ENCODE results near the gene PARP11. TPM values are rescaled to one million over a fixed set of nuclear protein-coding genes. Genes with fewer than 3 reads are reported as not detected.

PARP11 gene
- total RNA-seq, 1 experiment from 2014 or later: 13.4 TPM

DNA sequence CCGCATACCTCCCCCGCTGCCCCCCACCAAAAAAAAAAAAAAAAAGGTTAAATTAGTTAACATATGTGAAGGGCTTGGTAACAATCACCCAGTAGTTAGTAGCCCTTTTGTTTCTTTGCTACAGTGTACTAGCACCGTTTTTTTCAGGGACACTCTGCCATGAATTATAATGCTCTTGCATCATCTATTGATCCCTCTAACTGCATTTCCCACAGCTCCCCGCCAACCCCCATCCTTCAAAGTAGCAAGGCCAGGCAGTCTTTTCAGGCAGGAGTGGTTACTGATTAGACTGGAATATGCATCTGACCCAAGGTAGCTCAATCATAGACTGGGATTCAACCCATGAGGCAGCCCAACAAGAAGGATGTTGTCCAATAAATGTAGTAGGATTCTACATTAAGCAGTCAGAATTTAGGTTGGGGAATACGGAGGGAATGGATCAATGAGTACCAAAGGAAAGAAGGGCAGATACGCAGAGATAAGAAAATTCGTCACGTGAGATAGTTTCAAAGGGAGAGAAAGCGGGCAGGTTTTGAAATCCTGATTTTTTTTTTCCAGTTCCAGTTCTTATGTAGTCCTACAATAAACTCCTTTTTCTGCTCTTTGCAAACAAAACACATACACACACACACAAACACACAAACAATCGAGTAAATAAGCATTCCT lies 80.4 kb downstream of the PARP11 start:
- no peak for DNase-seq
- Histone ChIP-seq H3K4me1 (no peaks in the 10 kb centered on the region; the same call in 1 of the 2 replicates), H3K36me3 (no peaks in the 10 kb centered on the region), H3K27me3 (no peaks in the 10 kb centered on the region), H3K27ac (no peak overlapping the region), H3K4me3 (no peak overlapping the region), H3K9me3 (replicated peaks) (no peaks in the 10 kb centered on the region)

DNA sequence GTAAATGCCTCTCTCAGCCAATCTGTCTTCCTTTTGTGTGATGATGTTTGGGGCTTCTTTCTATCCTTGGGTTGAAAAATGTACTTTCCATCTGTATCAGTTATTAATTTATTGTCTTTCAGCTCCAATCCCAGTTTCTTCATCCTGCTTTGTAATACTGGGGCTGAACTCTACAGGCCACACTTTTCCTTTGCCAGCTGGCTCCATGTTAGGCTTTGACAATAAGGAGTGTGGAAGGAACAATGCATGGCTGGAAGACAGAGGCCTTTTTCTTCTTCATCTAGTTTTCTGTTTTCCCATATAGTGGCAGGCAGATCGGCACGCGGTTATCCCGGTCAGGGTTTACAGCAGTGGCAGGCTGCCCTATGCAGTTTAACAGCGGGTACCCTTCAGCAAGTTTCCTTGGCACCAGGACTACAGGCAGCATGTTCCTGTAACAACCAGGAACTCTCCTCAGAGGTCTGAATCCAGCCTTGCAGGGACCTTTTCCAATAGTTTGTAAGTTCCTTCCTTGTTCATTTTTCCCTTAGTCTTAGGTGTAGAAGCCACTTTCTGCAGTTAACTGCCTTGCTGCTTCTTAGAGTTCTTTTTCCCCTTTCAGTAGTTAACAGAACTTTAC lies 81.8 kb downstream of the PARP11 start:
- Histone ChIP-seq H3K27me3 (no peaks in the 10 kb centered on the region), H3K36me3 (no peaks in the 10 kb centered on the region), H3K27ac (no peak overlapping the region), H3K4me3 (no peak overlapping the region), H3K4me1 (no peaks in the 10 kb centered on the region), H3K9me3 (replicated peaks) (no peaks in the 10 kb centered on the region)
- no peak for DNase-seq

DNA sequence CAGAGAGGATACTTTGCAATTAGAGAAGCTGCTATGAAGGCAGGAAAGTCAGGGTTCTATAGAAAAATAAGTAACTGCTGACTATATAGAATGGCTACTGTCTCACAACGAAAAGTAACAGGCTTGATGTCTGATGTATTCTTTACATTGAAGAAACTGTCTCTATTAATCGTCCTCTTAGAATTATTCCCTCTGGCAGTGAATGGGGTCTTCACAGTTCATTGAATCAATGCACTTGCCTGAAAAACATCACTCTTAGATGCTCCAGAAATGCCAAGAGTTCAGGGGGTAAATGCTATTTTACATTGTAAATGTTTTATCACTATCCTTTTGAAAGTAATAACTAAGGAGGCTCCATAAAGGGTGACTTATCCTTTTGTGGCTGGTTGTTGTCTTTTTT lies 82.6 kb downstream of the PARP11 start:
- Histone ChIP-seq H3K9me3 (replicated peaks) (no peaks in the 10 kb centered on the region), H3K27me3 (no peaks in the 10 kb centered on the region)
- DNase-seq: no peak

DNA sequence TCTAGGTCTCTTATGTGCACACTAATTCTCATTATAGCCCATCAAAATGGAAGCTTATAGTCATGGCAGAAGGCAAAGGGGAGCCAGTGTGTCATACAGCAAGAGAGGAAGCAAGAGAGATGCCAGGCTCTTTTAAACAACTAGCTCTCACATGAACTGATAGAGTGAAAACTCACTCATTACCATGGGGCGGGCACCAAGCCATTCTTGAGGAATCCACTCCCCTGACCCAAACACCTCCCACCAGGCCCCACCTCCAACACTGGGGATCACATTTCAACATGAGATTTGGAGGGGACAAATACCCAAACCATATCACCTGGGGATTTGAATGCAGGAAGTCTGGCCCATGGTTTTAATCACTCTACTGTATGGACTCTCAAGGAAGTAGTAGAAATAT lies 83.4 kb downstream of the PARP11 start:
- DNase-seq: no peak
- Histone ChIP-seq H3K4me3 (no peak overlapping the region), H3K4me1 (no peaks in the 10 kb centered on the region), H3K27me3 (no peaks in the 10 kb centered on the region), H3K27ac (no peak overlapping the region), H3K9me3 (replicated peaks) (no peaks in the 10 kb centered on the region), H3K36me3 (no peaks in the 10 kb centered on the region)

More for the DNA sequence above, 82.6 kb downstream of the PARP11 start:
- Histone ChIP-seq H3K36me3 (no peaks in the 10 kb centered on the region), H3K27ac (no peak overlapping the region), H3K4me1 (no peaks in the 10 kb centered on the region), H3K4me3 (no peak overlapping the region)

DNA sequence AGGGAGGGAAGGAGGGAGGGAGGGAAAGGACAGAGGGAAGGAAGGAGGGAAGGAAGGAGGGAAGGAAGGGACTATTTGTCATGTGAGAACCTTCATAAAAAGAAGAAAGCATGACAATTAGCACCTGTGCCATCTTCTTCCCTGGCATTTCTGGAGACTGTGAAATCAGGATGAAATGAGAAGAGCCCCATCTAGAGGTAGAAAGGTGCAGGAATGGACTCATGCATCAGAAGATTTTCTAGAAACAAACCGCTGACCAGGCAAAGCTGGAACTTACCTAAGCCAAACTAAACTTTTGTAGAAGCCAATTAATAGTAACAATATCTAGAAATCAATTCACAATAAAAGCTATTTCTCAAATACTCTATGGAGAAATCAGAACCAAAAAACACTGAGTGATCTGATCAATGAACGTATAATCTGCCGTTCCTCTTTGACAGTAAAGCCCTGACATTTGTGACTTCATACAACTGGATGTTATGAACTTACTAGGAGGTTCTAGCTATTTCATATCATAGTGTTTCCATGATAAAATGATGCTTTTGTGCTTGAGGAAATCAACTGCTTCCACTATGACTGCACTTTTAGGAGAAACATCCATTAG lies 95.9 kb downstream of the PARP11 start:
- no peaks in the 10 kb centered on the region for H3K9me3 ChIP-seq (replicated peaks)

DNA sequence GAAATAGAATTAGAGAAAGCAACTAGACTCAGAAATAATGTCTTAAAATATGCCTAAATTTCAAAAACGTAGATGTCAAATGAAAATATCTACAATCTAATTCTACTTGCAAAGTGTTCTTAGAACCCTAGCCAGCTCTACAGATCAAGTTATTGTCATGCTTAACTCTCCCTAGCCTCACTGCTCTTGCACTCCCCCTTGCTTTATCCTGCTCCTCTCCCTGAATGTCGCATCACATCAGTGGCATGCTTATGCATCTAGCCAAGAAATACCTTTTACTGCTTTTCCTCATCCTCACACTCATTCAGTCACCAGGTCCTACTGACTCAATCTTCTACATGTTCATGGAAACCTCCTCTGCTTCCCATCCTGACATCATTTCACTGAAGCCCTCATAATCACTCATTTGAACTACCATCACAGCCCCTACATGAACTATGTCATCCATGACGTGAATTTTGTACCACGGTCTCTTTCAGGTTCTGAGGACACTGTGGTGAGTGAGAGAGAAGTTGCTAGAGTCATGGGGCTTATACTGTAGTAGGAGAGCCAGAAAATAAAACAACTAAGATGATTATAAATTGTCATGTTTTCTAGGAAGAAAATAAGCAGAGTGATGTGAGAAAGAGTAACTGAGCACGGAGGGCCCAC lies 97.7 kb downstream of the PARP11 start:
- no peaks in the 10 kb centered on the region for H3K9me3 ChIP-seq (replicated peaks)
- no peaks in the 10 kb centered on the region for H3K36me3 ChIP-seq
- H3K27me3 ChIP-seq: no peaks in the 10 kb centered on the region
- no peak overlapping the region for H3K27ac ChIP-seq
- no peak for DNase-seq
- H3K4me1 ChIP-seq: peaks cover 6% of the 10 kb centered on the region
- H3K4me3 ChIP-seq: no peak overlapping the region

More for the DNA sequence above, 95.9 kb downstream of the PARP11 start:
- no peaks in the 10 kb centered on the region for H3K27me3 ChIP-seq
- no peak overlapping the region for H3K27ac ChIP-seq
- H3K4me3 ChIP-seq: no peak overlapping the region
- H3K4me1 ChIP-seq: peaks cover 3% of the 10 kb centered on the region
- no peaks in the 10 kb centered on the region for H3K36me3 ChIP-seq
- peak; percentile 19 to 72 for DNase-seq

DNA sequence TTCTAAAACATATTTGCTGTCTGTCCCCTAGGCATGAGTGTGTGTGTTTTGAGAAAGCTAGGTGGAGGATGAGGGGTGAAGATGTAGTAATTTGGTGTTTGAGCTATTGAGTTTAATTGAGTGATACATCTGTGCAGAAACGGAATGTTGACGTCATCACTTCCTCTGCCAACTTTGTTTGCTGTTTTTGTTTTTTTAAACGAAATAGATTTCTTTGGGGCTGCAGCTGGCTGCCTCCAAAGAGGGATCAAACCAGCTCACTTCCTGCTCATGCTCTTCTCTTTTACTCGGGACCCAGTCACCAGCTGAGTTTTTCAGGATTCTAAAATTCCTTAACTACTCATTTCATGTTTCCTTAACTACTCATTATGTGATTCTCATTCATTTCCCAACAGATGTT lies 100.8 kb downstream of the PARP11 start:
- no peak overlapping the region for H3K4me3 ChIP-seq
- H3K27ac ChIP-seq: no peak overlapping the region
- H3K27me3 ChIP-seq: no peaks in the 10 kb centered on the region
- no peak for DNase-seq
- no peaks in the 10 kb centered on the region for H3K9me3 ChIP-seq (replicated peaks)
- H3K4me1 ChIP-seq: peaks cover 6% of the 10 kb centered on the region
- H3K36me3 ChIP-seq: no peaks in the 10 kb centered on the region

DNA sequence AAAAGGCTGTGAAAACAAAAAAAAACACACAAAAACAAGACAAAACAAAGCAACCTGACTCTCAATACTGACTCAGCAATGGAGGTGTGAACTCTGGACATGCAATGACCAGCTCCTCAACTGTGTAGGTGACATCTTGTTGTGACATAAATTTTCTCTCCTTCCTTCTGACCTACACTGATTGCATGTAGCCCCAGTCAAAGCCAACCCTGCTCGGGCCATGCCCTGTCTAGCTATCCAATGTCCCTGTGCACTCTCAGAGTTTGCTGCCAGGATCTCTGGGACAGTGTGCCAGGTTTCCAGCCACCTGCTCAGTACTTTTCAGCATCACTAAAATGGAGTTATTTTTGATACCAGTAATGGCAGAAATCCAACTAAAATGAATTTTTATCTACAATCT lies 101.3 kb downstream of the PARP11 start:
- Histone ChIP-seq H3K9me3 (replicated peaks) (no peaks in the 10 kb centered on the region), H3K36me3 (no peaks in the 10 kb centered on the region), H3K4me3 (no peak overlapping the region), H3K27me3 (no peaks in the 10 kb centered on the region), H3K27ac (no peak overlapping the region), H3K4me1 (peaks cover 6% of the 10 kb centered on the region)
- DNase-seq: no peak

DNA sequence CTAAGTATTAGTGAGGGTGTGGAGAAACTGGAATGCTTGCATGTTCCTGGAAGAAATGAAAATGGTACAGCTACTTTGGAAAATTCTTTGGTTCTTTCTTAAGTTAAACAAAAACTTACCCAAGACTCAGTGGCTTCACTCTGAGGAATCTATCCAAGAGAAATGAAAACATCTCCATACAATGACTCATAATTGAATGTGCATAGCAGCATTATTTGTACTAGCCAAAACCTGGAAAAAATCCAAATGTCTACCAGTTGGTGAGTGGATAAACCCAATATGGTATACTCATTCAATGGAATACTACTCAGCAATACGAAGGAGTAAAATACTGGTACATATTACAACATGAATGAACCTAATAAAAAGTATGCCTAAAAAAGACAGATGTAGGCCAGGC lies 102.3 kb downstream of the PARP11 start:
- H3K27ac ChIP-seq: no peak overlapping the region
- DNase-seq: no peak
- H3K36me3 ChIP-seq: no peaks in the 10 kb centered on the region
- H3K4me3 ChIP-seq: no peak overlapping the region
- H3K9me3 ChIP-seq (replicated peaks): no peaks in the 10 kb centered on the region
- H3K4me1 ChIP-seq: peaks cover 6% of the 10 kb centered on the region
- H3K27me3 ChIP-seq: no peaks in the 10 kb centered on the region

DNA sequence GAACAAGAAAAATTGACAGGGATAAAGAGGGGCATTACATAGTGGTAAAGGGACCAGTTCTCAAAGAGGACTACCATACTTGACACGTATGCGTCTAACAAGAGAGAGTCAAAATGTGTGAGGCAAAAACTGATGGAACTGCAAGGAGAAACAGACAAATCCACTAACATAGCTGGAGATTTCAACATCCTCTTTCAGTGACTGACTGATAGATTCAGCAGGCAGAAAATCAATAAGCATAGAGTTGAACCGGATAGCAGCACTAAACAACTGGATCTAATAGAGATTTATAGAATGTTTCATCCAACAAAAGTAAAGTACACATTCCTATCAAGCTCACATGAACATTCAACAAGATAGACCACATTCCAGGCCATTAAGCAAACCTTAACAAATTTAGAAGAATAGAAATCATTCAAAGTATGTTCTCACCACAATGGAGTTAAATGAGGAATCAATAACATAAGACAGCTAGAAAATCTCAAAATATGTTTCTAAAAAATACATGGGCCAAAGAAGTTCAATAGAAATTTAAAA lies 104.2 kb downstream of the PARP11 start:
- no peaks in the 10 kb centered on the region for H3K36me3 ChIP-seq
- DNase-seq: no peak

DNA sequence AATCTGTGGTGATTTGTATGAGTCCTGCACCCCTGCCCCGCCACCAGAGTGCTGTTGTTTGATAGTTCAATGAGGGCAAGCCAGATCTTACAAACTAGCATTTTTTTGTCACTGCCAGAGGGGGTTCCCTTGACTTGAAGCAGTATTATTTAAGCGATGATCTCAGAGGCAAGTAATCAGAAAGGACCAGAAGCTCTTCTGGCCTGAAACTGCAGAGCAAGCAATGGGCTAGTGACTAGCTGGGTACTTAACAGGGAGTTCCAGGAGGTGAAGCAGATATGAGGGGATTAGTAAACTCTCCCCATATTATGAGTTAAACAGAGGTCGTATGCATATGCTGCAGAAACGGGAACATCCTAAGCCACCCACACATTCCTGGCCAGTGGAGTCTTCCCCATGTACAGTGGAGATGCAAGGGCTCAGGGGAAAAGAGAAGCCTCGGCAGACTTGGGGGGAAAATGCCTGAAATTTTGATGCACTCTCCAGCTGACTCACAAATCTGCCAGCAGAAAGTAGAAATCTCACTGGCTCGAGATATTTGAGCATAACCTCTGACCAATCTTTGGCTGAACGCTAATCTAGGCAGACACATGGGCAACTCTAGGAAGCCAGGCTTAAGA lies 112.0 kb downstream of the PARP11 start:
- H3K9me3 ChIP-seq (replicated peaks): no peaks in the 10 kb centered on the region
- peak; percentile 22 to 46 for DNase-seq
- no peaks in the 10 kb centered on the region for H3K27me3 ChIP-seq
- peaks cover 3% of the 10 kb centered on the region for H3K4me1 ChIP-seq
- H3K27ac ChIP-seq: no peak overlapping the region
- H3K36me3 ChIP-seq: no peaks in the 10 kb centered on the region
- no peak overlapping the region for H3K4me3 ChIP-seq

More for the DNA sequence above, 104.2 kb downstream of the PARP11 start:
- Histone ChIP-seq H3K27ac (no peak overlapping the region), H3K4me1 (peaks cover 6% of the 10 kb centered on the region), H3K27me3 (no peaks in the 10 kb centered on the region), H3K9me3 (replicated peaks) (no peaks in the 10 kb centered on the region), H3K4me3 (no peak overlapping the region)

DNA sequence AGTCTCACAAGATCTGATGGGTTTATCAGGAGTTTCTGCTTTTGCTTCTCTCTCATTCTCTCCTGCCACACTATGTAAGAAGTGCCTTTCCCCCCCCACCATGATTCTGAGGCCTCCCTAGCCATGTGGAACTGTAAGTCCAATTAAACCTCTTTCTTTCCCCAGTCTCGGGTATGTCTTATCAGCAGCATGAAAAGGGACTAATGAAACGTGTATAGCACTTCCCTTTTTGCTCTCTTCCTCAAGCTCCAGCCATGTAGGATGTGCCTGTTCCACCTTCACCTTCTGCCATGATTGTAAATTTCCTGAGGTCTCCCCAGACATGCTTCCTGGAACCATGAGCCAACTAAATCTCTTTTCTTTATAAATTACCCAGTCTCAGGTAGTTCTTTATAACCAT lies 113.3 kb downstream of the PARP11 start:
- H3K36me3 ChIP-seq: no peaks in the 10 kb centered on the region
- no peaks in the 10 kb centered on the region for H3K9me3 ChIP-seq (replicated peaks)
- H3K27me3 ChIP-seq: no peaks in the 10 kb centered on the region
- no peak overlapping the region for H3K4me3 ChIP-seq
- H3K4me1 ChIP-seq: peaks cover 15% of the 10 kb centered on the region
- DNase-seq: no peak
- H3K27ac ChIP-seq: no peak overlapping the region
